GM18526 (cell line): ENCODE data around the gene NR0B1.

Experiments
- POLR2A ChIP-seq: IDR thresholded peaks from 3 replicates; pipeline ENCODE4 v1.6.1; 2011; ENCODE audit not compliant: insufficient read length; ENCODE audit errors: extremely low read depth

The NR0B1 gene, protein sequence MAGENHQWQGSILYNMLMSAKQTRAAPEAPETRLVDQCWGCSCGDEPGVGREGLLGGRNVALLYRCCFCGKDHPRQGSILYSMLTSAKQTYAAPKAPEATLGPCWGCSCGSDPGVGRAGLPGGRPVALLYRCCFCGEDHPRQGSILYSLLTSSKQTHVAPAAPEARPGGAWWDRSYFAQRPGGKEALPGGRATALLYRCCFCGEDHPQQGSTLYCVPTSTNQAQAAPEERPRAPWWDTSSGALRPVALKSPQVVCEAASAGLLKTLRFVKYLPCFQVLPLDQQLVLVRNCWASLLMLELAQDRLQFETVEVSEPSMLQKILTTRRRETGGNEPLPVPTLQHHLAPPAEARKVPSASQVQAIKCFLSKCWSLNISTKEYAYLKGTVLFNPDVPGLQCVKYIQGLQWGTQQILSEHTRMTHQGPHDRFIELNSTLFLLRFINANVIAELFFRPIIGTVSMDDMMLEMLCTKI

DNA sequence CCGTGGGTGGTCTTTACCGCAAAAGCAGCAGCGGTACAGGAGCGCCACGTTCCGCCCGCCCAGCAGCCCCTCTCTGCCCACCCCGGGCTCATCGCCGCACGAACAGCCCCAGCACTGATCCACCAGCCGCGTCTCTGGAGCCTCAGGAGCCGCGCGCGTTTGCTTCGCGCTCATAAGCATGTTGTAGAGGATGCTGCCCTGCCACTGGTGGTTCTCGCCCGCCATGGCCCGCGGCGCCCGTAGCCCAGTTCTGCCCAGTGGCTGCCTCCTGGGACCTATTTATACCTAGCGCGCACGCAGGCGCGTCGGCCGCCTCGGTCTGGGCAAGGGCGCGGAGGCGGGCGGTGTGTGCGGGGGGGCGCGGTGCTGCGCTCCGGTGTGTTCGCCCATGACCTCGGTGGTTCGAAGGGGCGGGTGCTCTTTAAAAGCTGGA lies at the start of gene NR0B1:
NR0B1 (minus strand) TSS at position 252 of the 433 bp plus-strand sequence; CDS start at position 225, 27 bp downstream.
- no peak for TF ChIP-seq POLR2A

DNA sequence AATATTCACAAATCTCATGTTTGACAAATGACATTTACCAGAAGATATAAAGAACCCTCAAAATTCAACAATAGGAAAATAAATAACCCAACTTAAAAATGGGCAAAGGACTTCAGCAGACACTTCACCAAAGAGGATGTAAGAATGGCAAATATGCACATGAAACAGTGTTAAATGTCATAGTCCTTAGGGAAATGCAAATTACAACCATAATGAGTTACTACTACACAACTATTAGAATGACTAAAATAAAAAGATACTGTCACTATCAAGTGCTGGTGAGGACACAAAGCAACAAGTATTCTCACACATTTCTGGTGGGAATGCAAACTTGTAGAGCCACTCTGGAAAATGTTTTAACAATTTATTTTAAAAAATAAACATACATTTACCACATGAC lies 40.8 kb upstream of the NR0B1 start:
- no peak for TF ChIP-seq POLR2A

DNA sequence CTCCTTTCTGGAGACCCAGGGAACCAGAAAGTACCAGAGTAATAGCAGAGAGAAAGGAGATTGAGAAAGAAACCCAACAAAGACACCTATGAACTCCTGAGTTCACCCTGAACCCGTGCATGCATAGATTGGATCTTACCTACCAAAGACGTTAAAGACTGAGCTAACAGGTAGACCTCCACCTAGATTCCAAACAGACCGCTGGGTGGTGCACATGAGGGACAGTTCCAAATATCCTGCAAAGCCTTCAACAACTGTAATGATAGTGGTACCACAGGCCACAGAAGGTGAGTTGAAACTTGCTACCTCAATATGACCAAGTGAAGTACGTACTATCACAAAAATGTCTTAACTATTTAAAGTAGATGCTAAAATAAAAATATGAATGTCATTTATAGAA lies 34.0 kb upstream of the NR0B1 start:
- no peak for TF ChIP-seq POLR2A

DNA sequence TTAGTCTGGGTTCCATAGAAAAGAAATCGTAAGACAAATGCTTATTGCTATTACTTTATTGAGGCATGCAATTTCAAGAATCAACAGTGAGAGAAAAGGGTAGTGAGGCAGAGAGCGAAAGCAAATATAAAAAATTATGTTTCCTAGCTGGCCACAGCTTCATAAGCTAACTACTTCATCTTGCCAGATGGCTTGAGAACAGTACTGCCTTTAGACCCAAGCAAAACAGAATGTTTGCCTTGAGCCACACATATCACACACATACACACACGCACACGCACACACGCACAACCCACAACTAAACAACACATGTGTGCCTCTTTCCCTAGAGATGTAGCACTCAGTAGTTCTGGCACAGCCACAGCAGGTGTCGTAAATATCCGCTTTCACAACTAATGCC lies 31.6 kb upstream of the NR0B1 start:
- no peak for TF ChIP-seq POLR2A

DNA sequence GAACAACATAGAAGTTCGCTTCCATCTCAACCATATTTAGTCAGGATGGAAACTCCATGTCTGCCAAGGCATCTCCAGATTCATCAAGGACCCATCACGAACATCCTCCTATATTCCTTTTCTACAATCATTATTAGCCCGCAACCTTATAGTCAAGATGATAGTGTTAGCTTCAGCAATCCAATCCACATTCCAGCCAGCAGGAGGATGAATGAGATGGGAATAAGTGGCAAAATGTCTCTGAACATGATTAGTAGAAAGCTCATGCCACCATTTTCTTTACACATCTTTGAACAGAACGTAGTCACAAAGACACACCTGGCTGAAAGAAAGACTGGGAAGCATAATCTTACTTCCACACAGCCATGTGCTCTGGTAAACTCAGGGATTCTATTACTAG lies 18.6 kb upstream of the NR0B1 start:
- no peak for TF ChIP-seq POLR2A

DNA sequence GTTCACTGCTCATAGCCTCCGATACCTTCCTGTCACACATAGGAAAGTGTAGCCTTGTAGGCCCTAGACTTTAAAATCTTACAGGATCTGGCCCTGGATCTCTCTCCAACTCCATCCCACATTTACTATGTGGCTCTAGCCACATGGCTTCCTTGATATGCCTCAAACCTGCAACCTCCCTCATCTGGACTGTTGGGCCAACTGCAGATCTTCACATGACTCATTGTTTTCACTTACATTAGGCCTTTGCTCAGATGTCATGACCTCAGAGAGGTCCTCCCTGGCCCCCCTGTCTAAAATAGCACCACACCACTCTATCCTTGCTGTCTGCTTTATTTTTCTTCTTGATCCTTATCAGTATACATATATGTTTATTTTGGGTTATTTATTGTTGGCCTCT lies 8.1 kb upstream of the NR0B1 start:
- no peak for TF ChIP-seq POLR2A

DNA sequence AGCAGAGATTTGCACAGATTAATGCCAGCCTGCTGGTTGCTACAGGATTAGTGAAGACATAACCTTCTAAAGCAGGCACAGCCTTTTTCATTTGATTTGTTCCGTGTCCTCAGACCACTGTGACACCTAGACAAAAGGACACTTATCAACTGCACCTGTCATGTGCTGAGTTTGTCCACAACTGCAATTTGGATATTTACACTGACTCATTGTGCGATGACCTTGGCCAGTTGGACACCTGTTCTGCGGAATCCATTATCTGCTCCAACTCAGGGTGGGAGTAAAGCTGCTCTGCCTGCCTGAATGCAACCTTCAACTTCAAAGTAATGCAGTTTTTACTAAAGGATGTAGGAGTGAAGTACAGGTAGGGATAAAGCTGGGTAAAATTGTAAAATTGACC lies 4.1 kb upstream of the NR0B1 start:
- TF ChIP-seq POLR2A, result no peak

DNA sequence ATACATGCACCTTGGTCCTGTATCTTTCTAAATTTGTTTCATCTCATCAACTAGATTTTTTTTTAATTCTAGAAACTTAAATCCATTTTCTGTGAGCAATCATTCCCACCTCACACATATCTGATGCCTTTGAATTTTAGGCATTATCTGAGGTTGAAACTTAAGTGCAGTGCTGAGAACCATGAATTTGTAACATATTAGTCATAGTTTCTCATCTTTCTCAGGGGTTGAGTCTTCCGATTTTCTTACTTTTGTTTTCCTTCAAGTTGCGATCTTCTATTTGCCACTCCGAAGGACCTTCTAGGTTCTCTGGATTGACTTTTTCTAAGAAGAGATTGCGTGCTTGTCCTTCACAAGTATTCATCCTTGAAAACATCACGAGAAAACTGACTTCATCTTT lies 3.7 kb upstream of the NR0B1 start:
- TF ChIP-seq POLR2A, result no peak

DNA sequence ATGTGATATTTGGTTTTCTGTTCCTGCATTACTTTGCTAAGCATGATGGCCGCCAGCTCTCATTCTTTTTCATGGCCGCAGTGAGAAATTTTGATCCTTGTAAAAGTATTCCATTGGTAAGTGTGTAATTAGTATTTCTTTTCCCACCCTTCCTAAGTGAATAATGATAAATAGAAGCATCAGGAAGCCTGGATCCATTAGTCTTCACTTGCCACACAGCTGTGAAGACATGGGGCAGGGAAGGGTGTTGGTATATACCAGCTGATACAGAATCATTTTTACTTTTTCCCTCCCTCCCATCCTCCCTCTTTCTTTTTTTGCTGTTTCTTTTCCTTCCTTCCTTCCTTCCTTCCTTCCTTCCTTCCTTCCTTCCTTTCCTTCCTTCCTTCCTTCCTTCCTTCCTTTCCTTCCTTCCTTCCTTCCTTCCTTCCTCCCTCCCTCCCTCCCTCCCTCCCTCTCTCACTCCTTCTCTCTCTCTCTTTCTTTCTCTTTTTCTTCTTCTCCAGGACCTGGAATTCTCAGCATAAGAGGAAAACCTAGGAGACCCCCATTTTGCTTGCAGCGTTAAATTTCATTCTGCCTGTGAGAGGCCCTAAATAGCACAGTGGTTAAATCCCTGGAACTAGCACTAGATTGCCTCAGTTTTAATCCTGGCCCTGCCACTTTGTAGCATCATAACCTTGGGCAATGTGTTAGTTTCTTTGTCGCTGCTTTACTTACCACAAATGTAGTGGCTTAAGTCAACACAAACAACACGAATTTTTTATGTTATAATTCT lies 1.4 kb upstream of the NR0B1 start:
- TF ChIP-seq POLR2A, result no peak

DNA sequence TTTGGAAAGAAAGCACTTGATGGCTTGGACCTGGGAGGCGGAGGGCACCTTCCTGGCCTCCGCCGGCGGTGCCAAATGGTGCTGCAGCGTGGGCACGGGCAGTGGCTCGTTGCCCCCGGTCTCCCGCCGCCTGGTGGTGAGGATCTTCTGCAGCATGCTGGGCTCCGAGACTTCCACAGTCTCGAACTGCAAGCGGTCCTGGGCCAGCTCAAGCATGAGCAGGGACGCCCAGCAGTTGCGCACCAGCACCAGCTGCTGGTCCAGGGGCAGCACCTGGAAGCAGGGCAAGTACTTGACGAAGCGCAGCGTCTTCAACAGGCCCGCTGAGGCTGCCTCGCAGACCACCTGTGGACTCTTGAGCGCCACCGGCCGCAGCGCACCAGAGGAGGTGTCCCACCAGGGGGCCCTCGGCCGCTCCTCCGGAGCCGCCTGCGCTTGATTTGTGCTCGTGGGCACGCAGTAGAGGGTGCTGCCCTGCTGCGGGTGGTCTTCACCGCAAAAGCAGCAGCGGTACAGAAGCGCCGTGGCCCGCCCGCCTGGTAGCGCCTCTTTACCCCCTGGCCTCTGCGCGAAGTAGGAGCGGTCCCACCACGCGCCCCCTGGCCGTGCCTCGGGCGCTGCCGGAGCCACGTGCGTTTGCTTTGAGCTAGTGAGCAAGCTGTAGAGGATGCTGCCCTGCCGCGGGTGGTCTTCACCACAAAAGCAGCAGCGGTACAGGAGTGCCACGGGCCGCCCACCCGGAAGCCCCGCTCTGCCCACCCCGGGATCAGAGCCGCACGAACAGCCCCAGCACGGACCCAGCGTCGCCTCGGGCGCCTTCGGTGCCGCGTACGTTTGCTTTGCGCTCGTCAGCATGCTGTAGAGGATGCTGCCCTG lies 689 bp downstream of the NR0B1 start:
- TF ChIP-seq POLR2A, result no peak

DNA sequence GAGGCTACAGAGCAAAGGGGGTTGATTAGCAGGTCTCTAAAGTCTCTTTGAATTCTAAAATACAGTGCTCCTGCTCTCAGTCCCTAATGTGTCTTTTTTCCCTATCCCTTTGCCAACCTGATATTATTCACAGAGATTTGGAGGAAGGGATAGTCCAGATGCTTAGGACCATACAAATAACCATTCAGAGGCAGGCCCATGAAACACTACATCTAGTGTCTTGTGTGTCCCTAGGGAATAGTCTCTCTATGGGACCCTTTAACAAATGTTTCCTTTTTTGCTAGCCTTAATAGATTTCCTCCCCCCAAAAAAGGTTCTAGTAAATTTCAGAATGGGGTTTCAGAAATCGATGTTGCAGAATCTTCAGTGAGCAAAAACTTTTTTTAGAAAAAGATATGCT lies 1.7 kb downstream of the NR0B1 start:
- TF ChIP-seq POLR2A, result no peak

DNA sequence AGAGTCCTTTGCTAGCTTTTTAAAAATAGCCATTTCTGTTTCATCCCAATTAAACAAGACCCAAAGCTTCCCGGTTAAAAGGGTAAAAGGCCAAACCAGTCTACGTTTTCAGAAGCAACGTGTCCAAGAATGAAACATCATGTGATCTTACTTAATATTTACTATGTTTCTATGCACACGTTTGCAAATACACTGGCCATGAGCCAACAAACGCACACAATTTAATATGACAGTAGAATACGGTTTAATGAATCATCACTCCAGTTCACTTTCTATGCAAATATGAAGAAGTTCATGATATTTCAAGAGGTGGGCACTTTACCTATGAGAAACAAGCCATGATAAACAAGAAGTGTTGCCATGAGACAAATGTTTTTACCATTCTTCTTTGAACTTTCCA lies 4.3 kb downstream of the NR0B1 start:
- no peak for TF ChIP-seq POLR2A

DNA sequence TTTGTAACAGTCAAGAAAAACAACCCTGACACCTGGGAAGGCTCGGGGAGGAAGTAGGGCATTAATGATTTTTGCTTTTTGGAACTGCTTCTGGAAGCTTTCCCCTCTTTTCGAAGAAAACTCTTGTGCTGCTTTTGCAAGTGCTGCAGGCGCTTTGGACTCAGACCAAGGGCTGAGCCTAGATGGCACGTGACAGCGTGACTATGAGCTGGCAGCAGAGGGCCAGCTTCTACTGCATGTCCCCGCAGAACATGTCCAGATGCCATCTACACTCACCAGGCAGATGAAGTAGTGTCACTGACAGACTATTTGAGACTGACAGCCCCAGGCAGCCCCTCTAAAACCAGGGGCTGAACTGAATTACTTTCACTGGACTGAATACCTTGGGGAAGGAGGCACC lies 6.2 kb downstream of the NR0B1 start:
- TF ChIP-seq POLR2A, result no peak

DNA sequence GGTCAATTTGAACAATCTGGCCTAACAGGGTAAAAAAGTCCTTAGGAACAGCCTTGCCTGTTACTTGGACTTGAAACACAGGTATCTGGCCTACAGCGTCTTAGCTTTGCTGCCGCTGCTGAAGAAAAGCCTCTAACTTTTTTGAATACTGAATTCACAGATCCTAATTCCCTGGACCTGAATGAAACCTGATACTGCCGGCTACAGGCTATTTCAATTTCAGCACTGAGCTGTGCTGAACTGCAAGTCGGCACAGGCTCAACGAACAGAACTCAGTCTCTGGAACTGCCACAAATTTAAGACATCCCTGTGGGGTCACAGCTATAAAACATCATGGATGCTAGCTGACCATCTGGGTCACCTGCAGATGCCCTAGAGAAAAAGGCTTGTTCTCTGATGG lies 7.2 kb downstream of the NR0B1 start:
- no peak for TF ChIP-seq POLR2A

DNA sequence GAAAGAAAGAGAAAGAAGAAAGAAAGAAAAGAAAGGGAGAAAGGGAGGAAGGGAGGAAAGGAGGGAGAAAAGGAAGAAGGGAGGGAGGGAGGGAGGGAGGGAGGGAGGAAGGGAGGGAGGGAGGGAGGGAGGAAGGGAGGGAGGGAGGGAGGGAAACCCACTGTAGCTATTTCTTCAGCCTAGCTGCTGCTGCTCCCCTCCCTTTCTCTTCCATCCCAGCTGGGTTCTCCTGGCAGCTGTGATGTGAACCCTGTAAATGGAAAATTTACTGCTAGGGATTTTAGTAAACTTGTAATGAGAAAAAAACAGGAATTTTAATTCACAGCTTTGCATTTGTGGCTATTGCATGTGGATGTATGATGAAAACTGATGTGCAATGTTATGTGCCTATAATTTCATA lies 8.0 kb downstream of the NR0B1 start:
- no peak for TF ChIP-seq POLR2A
